Gastrocnemius medialis (tissue), 4 donors: ENCODE results near the gene HIGD1C.

Source experiments
- POLR2A ChIP-seq, 2 donors: fragments of 450-650 bp; IDR thresholded peaks; one replicate each; pipeline ENCODE4 v1.6.1; 2017; ENCODE audit warnings: antibody characterized with exemption in 2 of 2, mild to moderate bottlenecking in 2 of 2, moderate library complexity in 2 of 2
- TF ChIP-seq, protein P1 (sequence below), 5 experiments: fragments of 450-650 bp in 3 of 5; fragments of 200-600 bp in 2 of 5; sonication (generic) in 2 of 5; IDR thresholded peaks in 4 of 5; conservative IDR thresholded peaks in 1 of 5; 1 replicate in 4 of 5; 2 replicates in 1 of 5; pipeline ENCODE4 v1.5.1; 2016 to 2019; ENCODE audit warnings: antibody characterized with exemption in 5 of 5, mild to moderate bottlenecking in 3 of 5, moderate library complexity in 3 of 5

GRCh38 chr12:50922820-50923219 is 29.5 kb upstream of the HIGD1C start:
- TF ChIP-seq, protein P1, sequence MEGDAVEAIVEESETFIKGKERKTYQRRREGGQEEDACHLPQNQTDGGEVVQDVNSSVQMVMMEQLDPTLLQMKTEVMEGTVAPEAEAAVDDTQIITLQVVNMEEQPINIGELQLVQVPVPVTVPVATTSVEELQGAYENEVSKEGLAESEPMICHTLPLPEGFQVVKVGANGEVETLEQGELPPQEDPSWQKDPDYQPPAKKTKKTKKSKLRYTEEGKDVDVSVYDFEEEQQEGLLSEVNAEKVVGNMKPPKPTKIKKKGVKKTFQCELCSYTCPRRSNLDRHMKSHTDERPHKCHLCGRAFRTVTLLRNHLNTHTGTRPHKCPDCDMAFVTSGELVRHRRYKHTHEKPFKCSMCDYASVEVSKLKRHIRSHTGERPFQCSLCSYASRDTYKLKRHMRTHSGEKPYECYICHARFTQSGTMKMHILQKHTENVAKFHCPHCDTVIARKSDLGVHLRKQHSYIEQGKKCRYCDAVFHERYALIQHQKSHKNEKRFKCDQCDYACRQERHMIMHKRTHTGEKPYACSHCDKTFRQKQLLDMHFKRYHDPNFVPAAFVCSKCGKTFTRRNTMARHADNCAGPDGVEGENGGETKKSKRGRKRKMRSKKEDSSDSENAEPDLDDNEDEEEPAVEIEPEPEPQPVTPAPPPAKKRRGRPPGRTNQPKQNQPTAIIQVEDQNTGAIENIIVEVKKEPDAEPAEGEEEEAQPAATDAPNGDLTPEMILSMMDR (IDR thresholded peaks at IDR 0.05 in 4 of 5, conservative IDR thresholded peaks at IDR 0.05 in 1 of 5) = no peak
- TF ChIP-seq POLR2A (IDR thresholded peaks at IDR 0.05) = no peak
